Transverse colon (tissue), 4 donors: ENCODE data around the gene PRR19. TPM values are rescaled to one million over a fixed set of nuclear protein-coding genes. Genes with fewer than 3 reads are reported as not detected.

Experiments used
- DNase-seq: peaks from one replicate; pipeline ENCODE4 v3.0.0-alpha.2; 2019
- H3K27ac ChIP-seq, 4 donors: fragments of 200-600 bp; sonication (generic); 2 replicates each; pipeline ENCODE4 v1.5.1; 2016 to 2018; ENCODE audit warnings: inconsistent platforms in 4 of 4
- H3K27me3 ChIP-seq: fragments of 200-600 bp; sonication (generic); 2 replicates; pipeline ENCODE4 v1.5.1; 2017; ENCODE audit warnings: inconsistent platforms
- H3K36me3 ChIP-seq, 4 donors: fragments of 200-600 bp; sonication (generic); 2 replicates each; pipeline ENCODE4 v1.5.1; 2017 to 2019; ENCODE audit warnings: inconsistent platforms in 4 of 4
- H3K4me1 ChIP-seq, 4 donors: fragments of 200-600 bp; sonication (generic); 2 replicates each; pipeline ENCODE4 v1.5.1; 2017 to 2020; ENCODE audit warnings: inconsistent platforms in 4 of 4
- H3K4me3 ChIP-seq, 4 donors: fragments of 200-600 bp; sonication (generic); 1 replicate in 1 of 4; 2 replicates in 3 of 4; pipeline versions ENCODE4 v1.5.1 to v1.6.1; 2017 to 2019; ENCODE audit warnings: inconsistent platforms in 4 of 4
- H3K9me3 ChIP-seq, 2 donors: fragments of 200-600 bp; sonication (generic); 2 replicates each; pipeline ENCODE4 v1.5.1; 2017 to 2019; ENCODE audit warnings: inconsistent platforms in 2 of 2
- EP300 ChIP-seq: sonication (generic); formaldehyde crosslinking; IDR thresholded peaks from one replicate; pipeline ENCODE4 v1.6.1; 2017; ENCODE audit warnings: antibody characterized with exemption, low read depth
- POLR2A ChIP-seq: fragments of 450-650 bp; IDR thresholded peaks from one replicate; pipeline ENCODE4 v1.6.1; 2016; ENCODE audit warnings: antibody characterized with exemption, mild to moderate bottlenecking, moderate library complexity
- POLR2AphosphoS5 ChIP-seq, 3 donors: sonication (generic); formaldehyde crosslinking; IDR thresholded peaks; one replicate each; pipeline ENCODE4 v1.6.1; 2016; ENCODE audit warnings: antibody characterized with exemption in 3 of 3
- WGBS, 2 donors: methylation state at CpG; one replicate each; pipeline ENCODE4 v1.1.5; 2018; ENCODE audit warnings: low coverage in 1 of 2; 5-methylcytosine and 5-hydroxymethylcytosine counted together
- in situ Hi-C, 4 donors: fragments of 200-750 bp; cut with MboI; loops; one replicate each; pipeline versions ENCODE4 v1.15.0 to v1.15.1; 2017; ENCODE audit warnings: low sequenced_read_pairs in 3 of 4, low pct_ligation_motif_present in 1 of 4, low pct_unique_long_range_greater_than_20kb in 1 of 4
- intact Hi-C: fragments of 100-400 bp; cut with DNase I; formaldehyde crosslinking; loops from one replicate; pipeline ENCODE4 v1.15.1; 2023; ENCODE audit warnings: low total_unique reads
- total RNA-seq, 4 donors: library from RNA; depleted of rRNA; stranded (reverse); fragments of >200 nt; gene quantifications; one replicate each; pipeline ENCODE4 v1.1.0, GENCODE V29; 2016
- TF ChIP-seq, protein P1 (sequence below), 5 experiments: fragments of 200-600 bp in 3 of 5; fragments of 450-650 bp in 2 of 5; sonication (generic) in 3 of 5; IDR thresholded peaks; 1 replicate in 2 of 5; 2 replicates in 3 of 5; pipeline ENCODE4 v1.5.1; 2016 to 2017; ENCODE audit warnings: antibody characterized with exemption in 5 of 5, inconsistent platforms in 3 of 5, mild to moderate bottlenecking in 2 of 5, moderate library complexity in 1 of 5

The PRR19 gene
- total RNA-seq, 4 donors from 2014 or later, result 0.41 to 0.79 TPM; not detected in 2

DNA sequence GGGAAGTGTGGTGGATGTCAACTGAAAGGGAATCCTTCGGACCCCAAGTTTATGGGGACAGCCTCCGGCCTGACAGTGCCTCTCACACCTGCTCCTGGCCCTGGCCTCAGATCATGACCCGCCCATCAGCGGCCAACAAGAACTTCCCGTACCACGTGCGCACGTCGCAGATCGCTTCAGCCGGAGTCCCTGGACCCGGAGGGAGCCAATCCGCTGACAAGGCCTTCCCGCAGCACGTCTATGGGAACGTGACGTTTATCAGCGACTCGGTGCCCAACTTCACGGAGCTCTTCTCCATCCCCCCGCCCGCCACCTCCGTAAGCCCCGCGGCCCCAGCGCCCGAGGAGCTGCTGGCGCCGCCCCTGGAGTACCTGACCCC, 21.5 kb downstream of the PRR19 start:
- no peaks in the 10 kb centered on the region for H3K36me3 ChIP-seq
- in situ Hi-C loops (loop anchor here (10.0 to 25.0 kb wide), 3 partner anchors 189 to 211 kb away; partner anchors contain the start of gene POU2F2 (in 1 of the 4)), intact Hi-C loops (loop anchor here (10.0 kb wide), 1 partner anchor 189 kb away; the partner anchor contains the start of gene POU2F2)
- H3K27ac ChIP-seq, result no peak overlapping the region
- TF ChIP-seq POLR2AphosphoS5 (IDR thresholded peaks at IDR 0.05) (no peak), POLR2A (no peak), EP300 (no peak)
- TF ChIP-seq, protein P1, sequence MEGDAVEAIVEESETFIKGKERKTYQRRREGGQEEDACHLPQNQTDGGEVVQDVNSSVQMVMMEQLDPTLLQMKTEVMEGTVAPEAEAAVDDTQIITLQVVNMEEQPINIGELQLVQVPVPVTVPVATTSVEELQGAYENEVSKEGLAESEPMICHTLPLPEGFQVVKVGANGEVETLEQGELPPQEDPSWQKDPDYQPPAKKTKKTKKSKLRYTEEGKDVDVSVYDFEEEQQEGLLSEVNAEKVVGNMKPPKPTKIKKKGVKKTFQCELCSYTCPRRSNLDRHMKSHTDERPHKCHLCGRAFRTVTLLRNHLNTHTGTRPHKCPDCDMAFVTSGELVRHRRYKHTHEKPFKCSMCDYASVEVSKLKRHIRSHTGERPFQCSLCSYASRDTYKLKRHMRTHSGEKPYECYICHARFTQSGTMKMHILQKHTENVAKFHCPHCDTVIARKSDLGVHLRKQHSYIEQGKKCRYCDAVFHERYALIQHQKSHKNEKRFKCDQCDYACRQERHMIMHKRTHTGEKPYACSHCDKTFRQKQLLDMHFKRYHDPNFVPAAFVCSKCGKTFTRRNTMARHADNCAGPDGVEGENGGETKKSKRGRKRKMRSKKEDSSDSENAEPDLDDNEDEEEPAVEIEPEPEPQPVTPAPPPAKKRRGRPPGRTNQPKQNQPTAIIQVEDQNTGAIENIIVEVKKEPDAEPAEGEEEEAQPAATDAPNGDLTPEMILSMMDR (IDR thresholded peaks at IDR 0.05), result no peak
- H3K27me3 ChIP-seq, result peaks cover 36% of the 10 kb centered on the region
- WGBS, 2 donors, result 34% methylated on average over 3 of the region's 29 CpGs; no CpG with 5 or more reads in 1 of the 2 donors
- DNase-seq, result peak; percentile 21
- peaks cover 23 to 39% (median 27%) of the 10 kb centered on the region in 4 donors for H3K4me1 ChIP-seq
- no peaks in the 10 kb centered on the region for H3K9me3 ChIP-seq
- no peak overlapping the region for H3K4me3 ChIP-seq

DNA sequence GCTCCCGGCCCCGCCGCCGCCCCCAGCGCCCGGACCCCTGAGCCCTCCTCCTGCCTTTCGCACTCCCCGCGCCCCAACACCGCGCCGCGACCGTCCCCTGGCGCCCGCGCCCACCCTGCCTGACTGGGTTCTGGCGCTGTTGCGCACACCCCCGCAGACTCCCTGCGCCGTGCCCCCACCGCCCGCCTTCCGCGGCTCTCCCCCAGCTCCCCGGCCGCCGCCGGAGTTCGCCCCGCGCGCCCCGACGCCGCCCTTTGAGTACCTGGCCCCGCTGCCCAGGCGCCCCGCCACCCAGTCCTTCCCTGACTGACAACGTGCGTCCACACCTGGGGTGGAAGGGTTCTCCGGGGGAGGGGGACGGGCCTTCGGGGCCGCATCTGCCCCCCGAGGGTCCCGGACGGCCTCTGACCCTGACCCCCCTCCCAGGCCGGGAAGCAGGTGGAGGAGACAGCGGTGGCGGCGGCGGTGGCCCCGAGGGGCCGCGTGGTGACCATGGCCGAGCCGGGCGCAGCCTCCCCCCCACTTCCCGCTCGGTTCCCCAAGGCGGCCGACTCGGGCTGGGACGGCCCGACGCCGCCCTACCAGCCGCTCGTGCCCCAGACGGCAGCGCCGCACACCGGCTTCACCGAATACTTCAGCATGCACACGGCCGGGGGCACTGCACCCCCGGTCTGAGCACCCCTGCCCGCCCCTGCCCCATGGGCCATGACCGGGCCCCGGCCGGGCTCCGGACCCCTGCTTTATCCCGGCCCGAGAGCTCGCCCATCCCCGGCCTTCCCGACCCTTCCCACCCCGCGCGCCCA, 22.1 kb downstream of the PRR19 start:
- H3K4me1 ChIP-seq, result peaks cover 23 to 39% (median 27%) of the 10 kb centered on the region in 4 donors
- H3K36me3 ChIP-seq, result no peaks in the 10 kb centered on the region
- H3K27me3 ChIP-seq, result peaks cover 36% of the 10 kb centered on the region
- intact Hi-C loops (loop anchor here (10.0 kb wide), 1 partner anchor 189 kb away; the partner anchor contains the start of gene POU2F2), in situ Hi-C loops (loop anchor here (10.0 to 25.0 kb wide), 3 partner anchors 189 to 212 kb away; partner anchors contain the start of gene POU2F2 (in 1 of the 4))
- no peak overlapping the region for H3K27ac ChIP-seq
- TF ChIP-seq POLR2AphosphoS5 (IDR thresholded peaks at IDR 0.05), result no peak
- TF ChIP-seq, protein P1 (IDR thresholded peaks at IDR 0.05), result peak in 1 of 5 experiments; percentile 8
- 8% methylated on average over 42 of the region's 92 CpGs; no CpG with 5 or more reads in 1 of the 2 donors for WGBS, 2 donors
- H3K9me3 ChIP-seq, result no peaks in the 10 kb centered on the region
- peak overlapping the region in 2 of 4 donors; percentile 93 to 96 for H3K4me3 ChIP-seq
- DNase-seq, result peak; percentile 32

DNA sequence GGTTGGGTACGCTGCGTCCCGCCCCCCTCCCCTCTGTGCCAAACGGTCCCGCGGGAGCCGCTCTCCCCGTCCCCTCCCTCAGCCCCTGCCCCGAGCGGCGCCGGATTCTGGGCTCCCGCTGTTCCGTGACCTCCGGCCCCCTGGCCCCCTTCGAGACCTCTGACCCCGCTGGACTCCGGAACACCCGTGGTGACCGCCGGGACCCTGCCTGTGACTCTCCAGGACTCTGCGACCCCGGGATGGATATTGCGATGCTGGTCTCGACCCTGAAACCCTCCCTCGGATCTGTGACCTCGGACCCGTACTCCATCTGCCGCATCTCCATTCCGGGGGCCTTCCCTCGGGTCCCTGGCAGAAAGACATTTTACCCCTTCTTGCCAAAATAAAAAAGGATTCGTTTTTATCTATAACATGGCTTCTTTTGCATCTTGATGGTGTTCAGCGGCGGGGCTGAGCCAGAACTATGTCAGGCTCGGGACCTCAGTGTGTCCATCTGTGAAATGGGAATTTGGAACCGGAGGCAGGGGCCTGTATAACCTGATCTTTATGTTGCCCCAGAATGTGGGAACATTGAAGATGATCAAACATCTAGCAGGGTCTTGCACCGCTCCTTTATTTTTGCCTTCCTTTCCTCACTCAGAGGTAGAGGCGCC, 22.8 kb downstream of the PRR19 start:
- peak overlapping the region in 1 of 4 donors; percentile 83 for H3K27ac ChIP-seq
- H3K27me3 ChIP-seq, result peaks cover 36% of the 10 kb centered on the region
- peak overlapping the region in 2 of 4 donors; percentile 93 to 96 for H3K4me3 ChIP-seq
- H3K9me3 ChIP-seq, result no peaks in the 10 kb centered on the region
- 6% methylated on average over 30 of the region's 38 CpGs; no CpG with 5 or more reads in 1 of the 2 donors for WGBS, 2 donors
- no peaks in the 10 kb centered on the region for H3K36me3 ChIP-seq
- TF ChIP-seq POLR2A, result no peak
- TF ChIP-seq, protein P1 (IDR thresholded peaks at IDR 0.05), result peak in 3 of 5 experiments; percentile 80 to 95 (median 91)
- peaks cover 23 to 39% (median 27%) of the 10 kb centered on the region in 4 donors for H3K4me1 ChIP-seq
- intact Hi-C loops, result loop anchor here (10.0 kb wide), 1 partner anchor 190 kb away; the partner anchor contains the start of gene POU2F2
- in situ Hi-C loops, result loop anchor here (10.0 to 25.0 kb wide), 3 partner anchors 190 to 212 kb away; partner anchors contain the start of gene POU2F2 (in 1 of the 4)
- DNase-seq, result peak; percentile 22
